ENCODE results near the gene RAB20.

DNA sequence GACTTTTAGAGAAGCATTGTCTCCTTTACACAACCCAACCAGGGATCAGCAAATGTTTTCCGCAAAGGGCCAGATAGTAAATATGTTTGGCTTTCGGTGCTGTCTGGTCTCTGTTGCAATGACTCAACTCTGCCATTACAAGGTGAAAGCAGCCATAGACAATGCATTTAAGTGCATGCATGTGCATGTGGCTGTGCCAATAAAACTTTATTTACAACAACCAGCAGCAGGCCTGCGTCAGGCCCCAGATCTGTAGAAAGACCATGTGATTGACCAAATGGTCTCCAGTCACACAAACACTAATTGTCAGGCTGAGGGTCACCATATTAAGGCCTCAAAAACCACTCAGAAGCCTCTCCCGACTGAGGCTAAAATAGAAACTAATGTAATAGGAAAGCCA is 8.1 kb downstream of the RAB20 start:
- TF ChIP-seq EZH2 (IDR thresholded peaks at IDR 0.05; ENCODE audit: insufficient read depth, poor library complexity, severe bottlenecking): no peak
- TF ChIP-seq EZH2phosphoT487 (IDR thresholded peaks at IDR 0.05; ENCODE audit: insufficient read depth, low read depth): no peak
